Astrocyte (in vitro differentiated cells and primary cell): ENCODE results near the gene AHDC1. TPM values are rescaled to one million over a fixed set of nuclear protein-coding genes. Genes with fewer than 3 reads are reported as not detected.

Source experiments
- DNase-seq: peaks from one replicate; pipeline ENCODE4 v3.0.0-alpha.2; 2010; ENCODE audit warnings: low read depth
- FAIRE-seq: peaks from 2 replicates; lab custom pipeline; 2011; peaks lifted over from hg19 to GRCh38; lab: Jason Lieb, UNC
- H2AFZ ChIP-seq: 2 replicates; pipeline ENCODE4 v1.6.0; 2012; ENCODE audit warnings: low read depth, low read length, inconsistent platforms
- H3K27ac ChIP-seq: 2 replicates; pipeline ENCODE4 v1.5.1; 2011; ENCODE audit warnings: low read depth, low read length, inconsistent platforms
- H3K27me3 ChIP-seq: 2 replicates; pipeline ENCODE4 v1.6.0; 2011; ENCODE audit warnings: low read length, inconsistent platforms; ENCODE audit not compliant: insufficient read depth
- H3K36me3 ChIP-seq: 2 replicates; pipeline ENCODE4 v1.5.1; 2011; ENCODE audit warnings: low read length, inconsistent platforms; ENCODE audit not compliant: insufficient read depth
- H3K4me1 ChIP-seq: 2 replicates; pipeline ENCODE4 v1.5.1; 2011; ENCODE audit warnings: low read length, inconsistent platforms; ENCODE audit not compliant: insufficient read depth
- H3K4me2 ChIP-seq: 2 replicates; pipeline ENCODE4 v1.6.0; 2012; ENCODE audit warnings: low read length, inconsistent platforms
- H3K4me3 ChIP-seq: 2 replicates; pipeline ENCODE4 v1.5.1; 2011; ENCODE audit warnings: low read depth, mild to moderate bottlenecking, low read length, inconsistent platforms; ENCODE audit not compliant: insufficient read depth
- H3K79me2 ChIP-seq: 2 replicates; pipeline ENCODE4 v1.6.0; 2012; ENCODE audit warnings: mild to moderate bottlenecking, low read length, inconsistent platforms; ENCODE audit not compliant: insufficient read depth
- H3K9ac ChIP-seq: 2 replicates; pipeline ENCODE4 v1.6.0; 2012; ENCODE audit warnings: mild to moderate bottlenecking, low read length, inconsistent platforms
- H3K9me3 ChIP-seq: 2 replicates; pipeline ENCODE4 v1.5.1; 2012; ENCODE audit warnings: low read depth, mild to moderate bottlenecking, low read length, inconsistent platforms; ENCODE audit not compliant: insufficient read depth
- H4K20me1 ChIP-seq: 2 replicates; pipeline ENCODE4 v1.6.0; 2012; ENCODE audit warnings: low read length, inconsistent platforms; ENCODE audit not compliant: insufficient read depth
- H3K27ac Mint-ChIP-seq: one replicate; pipeline ENCODE4 v1.8.0; 2021; ENCODE audit warnings: mild to moderate bottlenecking, mixed read lengths; ENCODE audit not compliant: unreplicated experiment
- H3K27me3 Mint-ChIP-seq: one replicate; pipeline ENCODE4 v1.8.0; 2021; ENCODE audit warnings: low read depth, mixed read lengths; ENCODE audit not compliant: unreplicated experiment
- H3K36me3 Mint-ChIP-seq: one replicate; pipeline ENCODE4 v1.8.0; 2021; ENCODE audit warnings: low read depth, mixed read lengths; ENCODE audit not compliant: unreplicated experiment
- H3K4me1 Mint-ChIP-seq: one replicate; pipeline ENCODE4 v1.8.0; 2021; ENCODE audit warnings: low read depth, mixed read lengths; ENCODE audit not compliant: unreplicated experiment
- H3K4me3 Mint-ChIP-seq: one replicate; pipeline ENCODE4 v1.8.0; 2021; ENCODE audit warnings: mild to moderate bottlenecking, moderate library complexity, mixed read lengths; ENCODE audit not compliant: unreplicated experiment
- H3K9me3 Mint-ChIP-seq: one replicate; pipeline ENCODE4 v1.8.0; 2021; ENCODE audit warnings: mild to moderate bottlenecking, mixed read lengths; ENCODE audit not compliant: unreplicated experiment
- CTCF ChIP-seq: IDR thresholded peaks from 2 replicates; pipeline ENCODE4 v1.5.1; 2011; ENCODE audit warnings: low read depth, mild to moderate bottlenecking, inconsistent platforms, low read length, moderate library complexity; ENCODE audit not compliant: insufficient read depth
- EZH2 ChIP-seq: IDR thresholded peaks from 2 replicates; pipeline ENCODE4 v1.6.1; 2012; ENCODE audit warnings: mild to moderate bottlenecking, low read length, inconsistent platforms; ENCODE audit not compliant: insufficient read depth
- total RNA-seq: library from RNA; stranded (reverse); gene quantifications from 2 replicates; pipeline ENCODE4 v1.2.1, GENCODE V29; 2021

Gene AHDC1
- total RNA-seq, 1 donor from 2014 or later: 75.7 TPM

- Mint-ChIP-seq H3K9me3 (no peaks in the 10 kb centered on the region), H3K4me1 (peaks cover 17% of the 10 kb centered on the region), H3K27me3 (no peaks in the 10 kb centered on the region), H3K27ac (no peak overlapping the region), H3K36me3 (no peaks in the 10 kb centered on the region), H3K4me3 (no peak overlapping the region)
- no peak overlapping the region for H2AFZ ChIP-seq
- no peaks in the 10 kb centered on the region for H3K9me3 ChIP-seq
- no peak overlapping the region for H3K27ac ChIP-seq
- TF ChIP-seq EZH2 (no peak), CTCF (no peak)
- FAIRE-seq (no peak), DNase-seq (no peak)
- H3K4me3 ChIP-seq: no peak overlapping the region
- H4K20me1 ChIP-seq: peaks cover 100% of the 10 kb centered on the region
- peaks cover 90% of the 10 kb centered on the region for H3K79me2 ChIP-seq
- no peak overlapping the region for H3K4me2 ChIP-seq
- peaks cover 63% of the 10 kb centered on the region for H3K4me1 ChIP-seq
- H3K27me3 ChIP-seq: no peaks in the 10 kb centered on the region
- no peak overlapping the region for H3K9ac ChIP-seq
- H3K36me3 ChIP-seq: peaks cover 4% of the 10 kb centered on the region
Measured at GRCh38 chr1:27591622-27592021, 12.3 kb downstream of the AHDC1 start.

GRCh38 chr1:27590917-27591508 lies 12.9 kb downstream of the AHDC1 start:
- H3K79me2 ChIP-seq: peaks cover 90% of the 10 kb centered on the region
- FAIRE-seq (no peak), DNase-seq (no peak)
- no peak overlapping the region for H3K27ac Mint-ChIP-seq
- H3K27me3 Mint-ChIP-seq: no peaks in the 10 kb centered on the region
- peaks cover 100% of the 10 kb centered on the region for H4K20me1 ChIP-seq
- peaks cover under 1% of the 10 kb centered on the region for H3K36me3 Mint-ChIP-seq
- H2AFZ ChIP-seq: no peak overlapping the region
- no peak overlapping the region for H3K4me3 ChIP-seq
- no peak overlapping the region for H3K27ac ChIP-seq
- H3K4me1 Mint-ChIP-seq: peaks cover 17% of the 10 kb centered on the region
- H3K9me3 Mint-ChIP-seq: no peaks in the 10 kb centered on the region
- TF ChIP-seq EZH2: no peak
- TF ChIP-seq CTCF: no peak
- no peaks in the 10 kb centered on the region for H3K27me3 ChIP-seq
- H3K36me3 ChIP-seq: peaks cover 4% of the 10 kb centered on the region
- H3K4me3 Mint-ChIP-seq: no peak overlapping the region
- peaks cover 57% of the 10 kb centered on the region for H3K4me1 ChIP-seq
- H3K4me2 ChIP-seq: peak overlapping the region; percentile 25
- no peak overlapping the region for H3K9ac ChIP-seq
- H3K9me3 ChIP-seq: no peaks in the 10 kb centered on the region

- Histone ChIP-seq H3K36me3 (peaks cover 4% of the 10 kb centered on the region), H4K20me1 (peaks cover 100% of the 10 kb centered on the region), H3K9me3 (no peaks in the 10 kb centered on the region), H3K79me2 (peaks cover 90% of the 10 kb centered on the region), H3K4me1 (peaks cover 46% of the 10 kb centered on the region), H3K4me3 (no peak overlapping the region), H2AFZ (no peak overlapping the region), H3K27ac (no peak overlapping the region), H3K27me3 (no peaks in the 10 kb centered on the region), H3K4me2 (peak overlapping the region; percentile 25), H3K9ac (no peak overlapping the region)
- Mint-ChIP-seq H3K27ac (no peak overlapping the region), H3K36me3 (peaks cover 2% of the 10 kb centered on the region), H3K9me3 (no peaks in the 10 kb centered on the region), H3K4me1 (peaks cover 18% of the 10 kb centered on the region), H3K27me3 (no peaks in the 10 kb centered on the region), H3K4me3 (no peak overlapping the region)
- TF ChIP-seq EZH2: no peak
- TF ChIP-seq CTCF: no peak
- FAIRE-seq (no peak), DNase-seq (no peak)
Measured at GRCh38 chr1:27589841-27590426, 14.0 kb downstream of the AHDC1 start.
